Hematopoietic multipotent progenitor cell treated with erythropoietin and hydrocortisone succinate and interleukin-3 and kit ligand, for 15 days (in vitro differentiated cells): ENCODE measurements around the gene CD38.

Source experiments
- DNase-seq: peaks from one replicate; pipeline ENCODE4 v3.0.0-alpha.2; 2015; ENCODE audit warnings: low spot score

Gene CD38

DNA sequence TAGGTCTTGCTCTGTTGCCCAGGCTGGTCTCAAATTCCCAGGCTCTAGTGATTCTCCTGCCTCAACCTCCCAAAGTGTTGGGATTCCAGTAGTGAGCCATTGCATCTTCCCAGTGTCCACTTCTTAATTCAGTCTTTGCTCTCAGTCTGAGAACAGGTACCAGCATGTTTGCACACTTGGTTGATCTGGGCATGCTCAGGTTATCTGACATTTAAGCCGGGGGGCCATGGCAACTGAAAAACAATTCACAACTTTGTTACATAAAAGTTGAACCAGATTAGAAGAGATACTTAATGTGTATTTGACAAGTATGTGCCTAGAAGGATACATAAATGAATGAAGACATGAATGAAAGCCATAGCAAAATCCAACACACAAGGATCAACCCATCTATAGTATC, 121.4 kb downstream of the CD38 start:
- DNase-seq, result no peak

GRCh38 chr4:15901007-15901406, 122.9 kb downstream of the CD38 start:
- DNase-seq, result no peak

- DNase-seq, result no peak
These were observed 123.9 kb downstream of the CD38 start for GRCh38 chr4:15901998-15902397.

DNA sequence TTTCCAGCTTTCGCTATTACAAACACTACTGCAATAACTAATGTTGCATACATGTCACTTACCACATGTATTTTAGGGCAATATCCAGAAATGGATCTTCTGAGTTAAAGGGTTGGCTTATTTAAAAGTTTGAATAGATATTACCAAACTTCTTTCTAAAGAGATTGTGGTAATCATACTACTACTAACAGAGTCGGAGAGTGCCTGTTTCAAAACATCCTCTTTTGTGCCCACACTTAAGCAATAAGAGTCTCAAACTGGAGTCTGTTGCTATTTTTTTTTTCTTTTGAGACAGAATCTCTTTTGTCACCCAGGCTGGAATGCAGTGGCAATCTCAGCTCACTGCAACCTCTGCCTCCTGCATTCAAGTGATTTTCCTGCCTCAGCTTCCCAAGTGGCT, 124.6 kb downstream of the CD38 start:
- DNase-seq, result no peak
